Measurements from ENCODE around the gene VPS54.
A peak's percentile ranks its signal among the peaks of the same experiment; 100 is the strongest.

DNA sequence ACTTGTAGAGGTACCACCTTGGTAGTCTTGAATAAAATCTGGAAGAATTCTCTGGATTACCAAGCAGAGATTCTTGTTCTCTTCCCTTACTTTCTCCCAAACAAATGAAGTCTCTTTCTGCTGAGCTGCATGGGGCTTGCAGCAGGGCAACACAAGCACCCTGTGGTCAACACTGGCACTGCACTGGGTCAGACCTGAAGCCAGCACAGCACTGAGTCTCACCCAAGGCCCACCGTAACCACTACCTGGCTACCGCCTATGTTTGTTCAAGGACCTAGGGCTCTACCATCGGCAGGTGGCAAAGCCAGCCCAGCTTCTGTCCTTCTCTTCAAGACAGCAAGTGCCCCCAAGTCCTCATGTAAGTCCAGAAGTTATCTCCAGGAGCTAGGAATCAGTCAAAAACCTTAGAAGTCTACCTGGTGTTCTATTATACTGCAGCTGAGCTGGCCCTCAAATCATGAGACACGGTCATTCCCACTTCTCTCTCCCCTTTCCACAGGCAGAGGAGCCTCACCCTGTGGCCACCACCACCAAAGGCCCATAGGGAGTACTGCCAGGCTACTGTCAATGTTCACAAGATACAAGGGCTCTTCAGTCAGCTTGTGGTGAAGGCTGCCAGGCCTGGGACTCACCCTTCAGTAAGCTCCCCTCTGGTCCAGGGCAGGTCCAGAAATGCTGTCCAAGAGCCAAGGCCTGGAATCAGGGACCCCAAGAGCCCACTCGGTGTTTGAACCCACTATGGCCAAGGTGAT lies 18.4 kb downstream of the VPS54 start:
- TF ChIP-seq, protein P1, sequence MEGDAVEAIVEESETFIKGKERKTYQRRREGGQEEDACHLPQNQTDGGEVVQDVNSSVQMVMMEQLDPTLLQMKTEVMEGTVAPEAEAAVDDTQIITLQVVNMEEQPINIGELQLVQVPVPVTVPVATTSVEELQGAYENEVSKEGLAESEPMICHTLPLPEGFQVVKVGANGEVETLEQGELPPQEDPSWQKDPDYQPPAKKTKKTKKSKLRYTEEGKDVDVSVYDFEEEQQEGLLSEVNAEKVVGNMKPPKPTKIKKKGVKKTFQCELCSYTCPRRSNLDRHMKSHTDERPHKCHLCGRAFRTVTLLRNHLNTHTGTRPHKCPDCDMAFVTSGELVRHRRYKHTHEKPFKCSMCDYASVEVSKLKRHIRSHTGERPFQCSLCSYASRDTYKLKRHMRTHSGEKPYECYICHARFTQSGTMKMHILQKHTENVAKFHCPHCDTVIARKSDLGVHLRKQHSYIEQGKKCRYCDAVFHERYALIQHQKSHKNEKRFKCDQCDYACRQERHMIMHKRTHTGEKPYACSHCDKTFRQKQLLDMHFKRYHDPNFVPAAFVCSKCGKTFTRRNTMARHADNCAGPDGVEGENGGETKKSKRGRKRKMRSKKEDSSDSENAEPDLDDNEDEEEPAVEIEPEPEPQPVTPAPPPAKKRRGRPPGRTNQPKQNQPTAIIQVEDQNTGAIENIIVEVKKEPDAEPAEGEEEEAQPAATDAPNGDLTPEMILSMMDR (IDR thresholded peaks at IDR 0.05): peak in 1 of 6 experiments; percentile 4
- no peak for TF ChIP-seq POLR2A (IDR thresholded peaks at IDR 0.05)
